ENCODE measurements around the gene MRPS22. TPM values are rescaled to one million over a fixed set of nuclear protein-coding genes. Genes with fewer than 3 reads are reported as not detected.

Gene MRPS22
- total and polyA plus RNA-seq, 2 of the 13 experiments (the other 11 are each of a cell fraction or from before 2014, with no cell fraction given), result 52.7 to 113 TPM

DNA sequence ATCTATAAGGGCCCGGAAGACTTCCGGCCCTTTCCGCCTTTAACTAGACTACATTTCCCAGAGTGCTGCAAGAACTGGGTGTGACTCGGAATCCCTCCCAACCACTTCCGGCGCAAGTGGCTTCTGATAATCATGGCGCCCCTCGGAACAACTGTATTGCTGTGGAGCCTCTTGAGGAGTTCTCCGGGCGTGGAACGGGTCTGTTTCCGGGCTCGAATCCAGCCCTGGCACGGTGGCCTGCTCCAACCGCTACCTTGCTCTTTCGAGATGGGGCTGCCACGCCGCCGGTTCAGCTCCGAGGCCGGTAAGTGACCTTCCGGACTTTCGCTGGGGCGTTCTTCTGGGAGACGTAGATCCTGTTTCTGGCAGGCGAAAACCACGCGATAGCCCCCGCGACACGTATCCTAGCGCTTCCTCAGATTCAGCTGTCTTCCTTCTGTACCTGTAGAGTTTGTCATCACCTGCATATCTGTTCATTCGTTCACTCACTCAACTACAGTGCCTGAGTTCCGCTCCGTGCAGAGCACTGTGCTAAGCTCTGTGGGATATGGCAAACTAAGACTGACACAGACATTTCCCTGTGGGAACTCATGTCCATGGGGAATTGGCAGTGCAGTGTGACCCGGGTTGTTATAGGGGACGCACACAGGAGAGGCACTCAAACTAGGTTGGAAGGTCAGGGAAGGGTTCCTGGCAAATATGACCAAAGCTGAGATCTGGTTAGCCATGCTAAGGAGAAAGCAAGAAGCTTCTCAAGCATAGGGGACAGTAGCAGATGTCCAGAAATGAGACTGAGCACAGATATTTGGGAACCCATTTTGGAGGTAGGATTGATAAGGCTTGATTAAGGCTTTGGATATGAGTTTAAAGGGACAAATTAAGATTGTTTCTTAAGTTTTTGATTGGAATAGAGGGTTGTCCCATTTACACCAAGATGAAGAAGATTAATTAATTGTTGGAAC, at the start of gene MRPS22 (continued):
- TF ChIP-seq, protein P1, sequence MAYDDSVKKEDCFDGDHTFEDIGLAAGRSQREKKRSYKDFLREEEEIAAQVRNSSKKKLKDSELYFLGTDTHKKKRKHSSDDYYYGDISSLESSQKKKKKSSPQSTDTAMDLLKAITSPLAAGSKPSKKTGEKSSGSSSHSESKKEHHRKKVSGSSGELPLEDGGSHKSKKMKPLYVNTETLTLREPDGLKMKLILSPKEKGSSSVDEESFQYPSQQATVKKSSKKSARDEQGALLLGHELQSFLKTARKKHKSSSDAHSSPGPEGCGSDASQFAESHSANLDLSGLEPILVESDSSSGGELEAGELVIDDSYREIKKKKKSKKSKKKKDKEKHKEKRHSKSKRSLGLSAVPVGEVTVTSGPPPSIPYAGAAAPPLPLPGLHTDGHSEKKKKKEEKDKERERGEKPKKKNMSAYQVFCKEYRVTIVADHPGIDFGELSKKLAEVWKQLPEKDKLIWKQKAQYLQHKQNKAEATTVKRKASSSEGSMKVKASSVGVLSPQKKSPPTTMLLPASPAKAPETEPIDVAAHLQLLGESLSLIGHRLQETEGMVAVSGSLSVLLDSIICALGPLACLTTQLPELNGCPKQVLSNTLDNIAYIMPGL (CRISPR knock-in tag; IDR thresholded peaks at IDR 0.05; ENCODE audit: borderline replicate concordance in 1 of 2, low read depth in 1 of 2), result peak in 1 of 2 experiments; percentile 69; a peak in 1 of 4 replicates
- TF ChIP-seq, protein P2, sequence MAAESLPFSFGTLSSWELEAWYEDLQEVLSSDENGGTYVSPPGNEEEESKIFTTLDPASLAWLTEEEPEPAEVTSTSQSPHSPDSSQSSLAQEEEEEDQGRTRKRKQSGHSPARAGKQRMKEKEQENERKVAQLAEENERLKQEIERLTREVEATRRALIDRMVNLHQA (CRISPR knock-in tag; IDR thresholded peaks at IDR 0.05), result no peak
- TF ChIP-seq ZNF224 (CRISPR knock-in tag; IDR thresholded peaks at IDR 0.05) (no peak), RNF2 (conservative IDR thresholded peaks at IDR 0.05; ENCODE audit: low read depth) (no peak), ZNF547 (CRISPR knock-in tag; IDR thresholded peaks at IDR 0.05) (peak; percentile 15; the same call in 1 of the 2 replicates), ZNF879 (CRISPR knock-in tag; IDR thresholded peaks at IDR 0.05) (no peak; the same call in 1 of the 2 replicates), SIN3A (IDR thresholded peaks at IDR 0.05; ENCODE audit: borderline replicate concordance, low read depth, low read length) (peak; percentile 70; the same call in 1 of the 2 replicates), NFE2L2 (IDR thresholded peaks at IDR 0.05; ENCODE audit: low read length) (no peak), CEBPB (IDR thresholded peaks at IDR 0.05; ENCODE audit: borderline replicate concordance, low read depth, low read length) (no peak), SRSF4 (IDR thresholded peaks at IDR 0.05; ENCODE audit: low read depth, low read length, poor library complexity, severe bottlenecking) (no peak)
- TF ChIP-seq, protein P3, sequence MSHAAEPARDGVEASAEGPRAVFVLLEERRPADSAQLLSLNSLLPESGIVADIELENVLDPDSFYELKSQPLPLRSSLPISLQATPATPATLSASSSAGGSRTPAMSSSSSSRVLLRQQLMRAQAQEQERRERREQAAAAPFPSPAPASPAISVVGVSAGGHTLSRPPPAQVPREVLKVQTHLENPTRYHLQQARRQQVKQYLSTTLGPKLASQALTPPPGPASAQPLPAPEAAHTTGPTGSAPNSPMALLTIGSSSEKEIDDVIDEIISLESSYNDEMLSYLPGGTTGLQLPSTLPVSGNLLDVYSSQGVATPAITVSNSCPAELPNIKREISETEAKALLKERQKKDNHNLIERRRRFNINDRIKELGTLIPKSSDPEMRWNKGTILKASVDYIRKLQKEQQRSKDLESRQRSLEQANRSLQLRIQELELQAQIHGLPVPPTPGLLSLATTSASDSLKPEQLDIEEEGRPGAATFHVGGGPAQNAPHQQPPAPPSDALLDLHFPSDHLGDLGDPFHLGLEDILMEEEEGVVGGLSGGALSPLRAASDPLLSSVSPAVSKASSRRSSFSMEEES (CRISPR knock-in tag; IDR thresholded peaks at IDR 0.05), result 0 out of 2 replicates have a peak, but pooled peaks have one; percentile 8
- TF ChIP-seq, protein P4, sequence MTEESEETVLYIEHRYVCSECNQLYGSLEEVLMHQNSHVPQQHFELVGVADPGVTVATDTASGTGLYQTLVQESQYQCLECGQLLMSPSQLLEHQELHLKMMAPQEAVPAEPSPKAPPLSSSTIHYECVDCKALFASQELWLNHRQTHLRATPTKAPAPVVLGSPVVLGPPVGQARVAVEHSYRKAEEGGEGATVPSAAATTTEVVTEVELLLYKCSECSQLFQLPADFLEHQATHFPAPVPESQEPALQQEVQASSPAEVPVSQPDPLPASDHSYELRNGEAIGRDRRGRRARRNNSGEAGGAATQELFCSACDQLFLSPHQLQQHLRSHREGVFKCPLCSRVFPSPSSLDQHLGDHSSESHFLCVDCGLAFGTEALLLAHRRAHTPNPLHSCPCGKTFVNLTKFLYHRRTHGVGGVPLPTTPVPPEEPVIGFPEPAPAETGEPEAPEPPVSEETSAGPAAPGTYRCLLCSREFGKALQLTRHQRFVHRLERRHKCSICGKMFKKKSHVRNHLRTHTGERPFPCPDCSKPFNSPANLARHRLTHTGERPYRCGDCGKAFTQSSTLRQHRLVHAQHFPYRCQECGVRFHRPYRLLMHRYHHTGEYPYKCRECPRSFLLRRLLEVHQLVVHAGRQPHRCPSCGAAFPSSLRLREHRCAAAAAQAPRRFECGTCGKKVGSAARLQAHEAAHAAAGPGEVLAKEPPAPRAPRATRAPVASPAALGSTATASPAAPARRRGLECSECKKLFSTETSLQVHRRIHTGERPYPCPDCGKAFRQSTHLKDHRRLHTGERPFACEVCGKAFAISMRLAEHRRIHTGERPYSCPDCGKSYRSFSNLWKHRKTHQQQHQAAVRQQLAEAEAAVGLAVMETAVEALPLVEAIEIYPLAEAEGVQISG (CRISPR knock-in tag; IDR thresholded peaks at IDR 0.05), result peak; percentile 78
- TF ChIP-seq, protein P5, sequence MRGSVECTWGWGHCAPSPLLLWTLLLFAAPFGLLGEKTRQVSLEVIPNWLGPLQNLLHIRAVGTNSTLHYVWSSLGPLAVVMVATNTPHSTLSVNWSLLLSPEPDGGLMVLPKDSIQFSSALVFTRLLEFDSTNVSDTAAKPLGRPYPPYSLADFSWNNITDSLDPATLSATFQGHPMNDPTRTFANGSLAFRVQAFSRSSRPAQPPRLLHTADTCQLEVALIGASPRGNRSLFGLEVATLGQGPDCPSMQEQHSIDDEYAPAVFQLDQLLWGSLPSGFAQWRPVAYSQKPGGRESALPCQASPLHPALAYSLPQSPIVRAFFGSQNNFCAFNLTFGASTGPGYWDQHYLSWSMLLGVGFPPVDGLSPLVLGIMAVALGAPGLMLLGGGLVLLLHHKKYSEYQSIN (CRISPR knock-in tag; IDR thresholded peaks at IDR 0.05; ENCODE audit: borderline replicate concordance), result no peak
- TF ChIP-seq, protein P6, sequence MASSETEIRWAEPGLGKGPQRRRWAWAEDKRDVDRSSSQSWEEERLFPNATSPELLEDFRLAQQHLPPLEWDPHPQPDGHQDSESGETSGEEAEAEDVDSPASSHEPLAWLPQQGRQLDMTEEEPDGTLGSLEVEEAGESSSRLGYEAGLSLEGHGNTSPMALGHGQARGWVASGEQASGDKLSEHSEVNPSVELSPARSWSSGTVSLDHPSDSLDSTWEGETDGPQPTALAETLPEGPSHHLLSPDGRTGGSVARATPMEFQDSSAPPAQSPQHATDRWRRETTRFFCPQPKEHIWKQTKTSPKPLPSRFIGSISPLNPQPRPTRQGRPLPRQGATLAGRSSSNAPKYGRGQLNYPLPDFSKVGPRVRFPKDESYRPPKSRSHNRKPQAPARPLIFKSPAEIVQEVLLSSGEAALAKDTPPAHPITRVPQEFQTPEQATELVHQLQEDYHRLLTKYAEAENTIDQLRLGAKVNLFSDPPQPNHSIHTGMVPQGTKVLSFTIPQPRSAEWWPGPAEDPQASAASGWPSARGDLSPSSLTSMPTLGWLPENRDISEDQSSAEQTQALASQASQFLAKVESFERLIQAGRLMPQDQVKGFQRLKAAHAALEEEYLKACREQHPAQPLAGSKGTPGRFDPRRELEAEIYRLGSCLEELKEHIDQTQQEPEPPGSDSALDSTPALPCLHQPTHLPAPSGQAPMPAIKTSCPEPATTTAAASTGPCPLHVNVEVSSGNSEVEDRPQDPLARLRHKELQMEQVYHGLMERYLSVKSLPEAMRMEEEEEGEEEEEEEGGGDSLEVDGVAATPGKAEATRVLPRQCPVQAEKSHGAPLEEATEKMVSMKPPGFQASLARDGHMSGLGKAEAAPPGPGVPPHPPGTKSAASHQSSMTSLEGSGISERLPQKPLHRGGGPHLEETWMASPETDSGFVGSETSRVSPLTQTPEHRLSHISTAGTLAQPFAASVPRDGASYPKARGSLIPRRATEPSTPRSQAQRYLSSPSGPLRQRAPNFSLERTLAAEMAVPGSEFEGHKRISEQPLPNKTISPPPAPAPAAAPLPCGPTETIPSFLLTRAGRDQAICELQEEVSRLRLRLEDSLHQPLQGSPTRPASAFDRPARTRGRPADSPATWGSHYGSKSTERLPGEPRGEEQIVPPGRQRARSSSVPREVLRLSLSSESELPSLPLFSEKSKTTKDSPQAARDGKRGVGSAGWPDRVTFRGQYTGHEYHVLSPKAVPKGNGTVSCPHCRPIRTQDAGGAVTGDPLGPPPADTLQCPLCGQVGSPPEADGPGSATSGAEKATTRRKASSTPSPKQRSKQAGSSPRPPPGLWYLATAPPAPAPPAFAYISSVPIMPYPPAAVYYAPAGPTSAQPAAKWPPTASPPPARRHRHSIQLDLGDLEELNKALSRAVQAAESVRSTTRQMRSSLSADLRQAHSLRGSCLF (CRISPR knock-in tag; IDR thresholded peaks at IDR 0.05; ENCODE audit: borderline replicate concordance), result no peak

Data from HepG2 (cell line).